ENCODE results near the gene CNGB1.

DNA sequence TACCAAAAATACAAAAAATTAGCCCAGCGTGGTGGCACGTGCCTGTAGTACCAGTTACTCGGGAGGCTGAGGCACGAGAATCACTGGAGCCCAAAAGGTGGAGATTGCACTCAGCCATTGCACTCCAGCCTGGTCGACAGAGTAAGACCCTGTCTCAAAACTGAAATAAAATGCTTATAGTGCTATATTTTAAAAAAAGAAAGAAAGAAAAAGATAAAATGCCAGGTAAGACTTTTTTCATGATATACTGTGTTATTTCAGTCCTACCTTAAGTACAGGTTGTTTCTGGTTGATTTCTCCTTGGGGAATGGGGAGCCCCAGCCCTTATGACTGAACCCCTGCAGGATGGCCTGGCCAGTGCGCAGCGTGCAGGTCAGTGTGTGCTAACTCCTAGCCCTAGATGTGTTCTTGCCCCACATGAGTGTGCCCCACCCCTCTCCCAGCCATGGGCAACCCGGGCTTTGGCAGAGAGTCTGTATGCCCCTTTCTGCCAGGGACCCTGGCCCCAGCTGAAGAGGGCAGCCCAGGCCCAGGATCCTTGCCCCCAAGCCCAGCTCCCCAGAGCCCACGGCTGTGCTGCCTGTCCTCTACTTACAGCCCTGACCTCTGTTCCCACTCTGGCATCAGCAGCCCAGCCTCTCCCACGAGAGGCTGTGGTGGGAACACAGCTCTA lies 1.3 kb downstream of the CNGB1 start:
- no peak for TF ChIP-seq EZH2 (IDR thresholded peaks at IDR 0.05)
- TF ChIP-seq, protein P1, sequence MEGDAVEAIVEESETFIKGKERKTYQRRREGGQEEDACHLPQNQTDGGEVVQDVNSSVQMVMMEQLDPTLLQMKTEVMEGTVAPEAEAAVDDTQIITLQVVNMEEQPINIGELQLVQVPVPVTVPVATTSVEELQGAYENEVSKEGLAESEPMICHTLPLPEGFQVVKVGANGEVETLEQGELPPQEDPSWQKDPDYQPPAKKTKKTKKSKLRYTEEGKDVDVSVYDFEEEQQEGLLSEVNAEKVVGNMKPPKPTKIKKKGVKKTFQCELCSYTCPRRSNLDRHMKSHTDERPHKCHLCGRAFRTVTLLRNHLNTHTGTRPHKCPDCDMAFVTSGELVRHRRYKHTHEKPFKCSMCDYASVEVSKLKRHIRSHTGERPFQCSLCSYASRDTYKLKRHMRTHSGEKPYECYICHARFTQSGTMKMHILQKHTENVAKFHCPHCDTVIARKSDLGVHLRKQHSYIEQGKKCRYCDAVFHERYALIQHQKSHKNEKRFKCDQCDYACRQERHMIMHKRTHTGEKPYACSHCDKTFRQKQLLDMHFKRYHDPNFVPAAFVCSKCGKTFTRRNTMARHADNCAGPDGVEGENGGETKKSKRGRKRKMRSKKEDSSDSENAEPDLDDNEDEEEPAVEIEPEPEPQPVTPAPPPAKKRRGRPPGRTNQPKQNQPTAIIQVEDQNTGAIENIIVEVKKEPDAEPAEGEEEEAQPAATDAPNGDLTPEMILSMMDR (IDR thresholded peaks at IDR 0.05 in 2 of 3, conservative IDR thresholded peaks at IDR 0.05 in 1 of 3; ENCODE audit: borderline replicate concordance in 1 of 3, insufficient read depth in 1 of 3, low read depth in 2 of 3, low read length in 2 of 3): no peak
- no peak for TF ChIP-seq YY1 (IDR thresholded peaks at IDR 0.05; ENCODE audit: extremely low read depth, insufficient replicate concordance, low read depth, low read length)
- no peak for TF ChIP-seq POLR2A (IDR thresholded peaks at IDR 0.05; ENCODE audit: borderline replicate concordance, extremely low read depth, insufficient read depth, insufficient read length)
- TF ChIP-seq, protein P2, sequence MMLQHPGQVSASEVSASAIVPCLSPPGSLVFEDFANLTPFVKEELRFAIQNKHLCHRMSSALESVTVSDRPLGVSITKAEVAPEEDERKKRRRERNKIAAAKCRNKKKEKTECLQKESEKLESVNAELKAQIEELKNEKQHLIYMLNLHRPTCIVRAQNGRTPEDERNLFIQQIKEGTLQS (IDR thresholded peaks at IDR 0.05): no peak

Measured in HCT116 (cell line).